NCI-H1105 treated with DMSO at 0.1 percent for 48 hours (cell line): Measurements from ENCODE around the gene ZNF629.

ENCODE experiments used
- DNase-seq: peaks from one replicate; lab custom pipeline; 2025; lab: John Stamatoyannopoulos, UW

Gene ZNF629

GRCh38 chr16:30767767-30768465 lies 19.1 kb downstream of the ZNF629 start:
- DNase-seq, result no peak

- DNase-seq, result no peak
Observed at GRCh38 chr16:30766933-30767284, 20.1 kb downstream of the ZNF629 start.

GRCh38 chr16:30766206-30766932 lies 20.6 kb downstream of the ZNF629 start:
- DNase-seq, result no peak

DNA sequence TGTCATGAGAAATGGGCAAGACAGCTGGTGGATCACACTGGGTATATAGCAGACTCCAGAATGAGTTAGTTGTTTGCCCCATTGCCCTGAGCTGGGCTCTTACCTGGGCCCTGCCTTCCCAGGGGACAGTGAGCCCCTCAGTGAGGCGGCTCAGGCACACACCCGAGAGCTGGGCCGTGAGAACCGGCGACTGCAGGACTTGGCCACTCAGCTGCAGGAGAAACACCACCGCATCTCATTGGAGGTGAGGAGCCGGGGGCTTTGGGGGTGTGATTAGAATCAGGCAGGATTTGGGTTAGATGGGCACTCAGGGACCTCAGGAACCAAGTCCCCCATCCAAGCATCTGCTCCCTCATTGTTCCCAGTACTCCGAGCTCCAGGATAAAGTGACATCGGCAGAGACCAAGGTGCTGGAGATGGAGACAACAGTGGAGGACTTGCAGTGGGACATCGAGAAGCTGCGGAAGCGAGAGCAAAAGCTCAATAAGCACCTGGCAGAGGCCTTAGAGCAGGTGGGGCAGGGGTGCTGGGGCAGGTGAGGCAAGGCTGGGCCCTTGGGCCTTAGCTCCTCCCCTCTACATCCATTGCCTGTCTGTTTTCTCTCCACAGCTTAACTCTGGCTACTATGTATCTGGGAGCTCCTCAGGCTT lies 22.1 kb downstream of the ZNF629 start:
- DNase-seq, result no peak

GRCh38 chr16:30764086-30764485 lies 22.9 kb downstream of the ZNF629 start:
- no peak for DNase-seq

DNA sequence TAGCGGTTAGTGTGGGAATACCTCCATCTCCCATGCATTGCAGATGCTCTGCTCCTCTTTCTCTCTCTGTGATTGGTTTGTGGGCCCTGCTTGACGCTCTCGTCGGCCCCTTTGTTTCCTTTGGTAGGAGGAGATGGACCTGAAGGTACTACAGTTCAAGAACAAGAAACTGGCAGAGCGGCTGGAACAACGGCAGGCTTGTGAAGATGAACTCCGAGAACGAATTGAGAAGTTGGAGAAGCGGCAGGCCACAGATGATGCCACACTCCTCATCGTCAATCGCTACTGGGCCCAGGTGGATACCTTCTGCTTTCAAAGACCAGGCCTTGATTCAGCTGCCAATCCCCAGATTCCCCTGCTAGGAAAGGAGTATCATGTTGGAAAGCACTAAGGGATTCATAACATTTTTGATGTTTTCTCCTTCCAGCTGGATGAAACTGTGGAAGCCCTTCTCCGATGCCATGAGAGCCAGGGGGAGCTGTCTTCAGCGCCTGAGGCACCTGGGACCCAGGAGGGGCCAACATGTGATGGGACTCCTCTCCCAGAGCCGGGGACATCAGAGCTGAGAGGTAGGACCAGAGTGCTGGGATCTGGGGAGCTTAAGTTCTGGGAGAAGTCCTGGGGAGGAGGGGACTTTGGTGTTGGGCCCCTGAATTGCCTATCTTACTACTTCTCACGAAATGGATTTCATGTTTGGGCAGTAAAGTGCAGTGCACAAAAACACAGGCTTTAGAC lies 23.8 kb downstream of the ZNF629 start:
- no peak for DNase-seq

GRCh38 chr16:30761928-30762902 lies 24.8 kb downstream of the ZNF629 start, which contains the start of the genes CFAP119 and RNF40:
CFAP119 (minus strand) TSS chr16:30762062; CDS start chr16:30761748, 314 bp downstream.
RNF40 (plus strand) TSS chr16:30762322; CDS start chr16:30762546, 224 bp downstream.
- DNase-seq, result peak; percentile 97

DNA sequence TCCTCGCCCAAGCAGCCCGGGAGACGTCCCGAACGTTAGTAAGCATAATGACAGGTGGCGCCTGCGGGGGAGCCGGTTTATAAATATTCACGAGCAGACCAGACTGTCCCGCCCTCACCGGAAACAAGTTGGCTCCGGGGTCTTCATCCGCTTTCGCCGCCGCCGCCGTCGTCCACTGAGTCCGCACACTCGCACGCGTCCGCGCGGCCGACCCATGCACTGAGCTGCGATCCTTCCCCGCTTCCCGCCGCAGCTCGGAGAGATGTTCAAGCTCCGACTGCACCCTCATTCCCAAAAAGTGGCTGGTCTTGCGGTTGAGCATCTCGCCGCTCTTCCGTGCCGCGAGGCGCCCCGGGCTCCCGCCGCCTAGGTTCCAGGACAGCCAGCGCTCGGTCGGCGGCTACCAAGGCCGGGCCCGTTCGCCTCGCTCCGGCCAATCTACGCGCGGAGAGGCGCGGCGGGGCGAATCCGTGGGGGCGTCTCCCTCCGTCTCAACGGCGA lies 25.5 kb downstream of the ZNF629 start:
- peak; percentile 48 for DNase-seq

GRCh38 chr16:30760577-30761426 lies 26.2 kb downstream of the ZNF629 start:
- DNase-seq, result no peak

DNA sequence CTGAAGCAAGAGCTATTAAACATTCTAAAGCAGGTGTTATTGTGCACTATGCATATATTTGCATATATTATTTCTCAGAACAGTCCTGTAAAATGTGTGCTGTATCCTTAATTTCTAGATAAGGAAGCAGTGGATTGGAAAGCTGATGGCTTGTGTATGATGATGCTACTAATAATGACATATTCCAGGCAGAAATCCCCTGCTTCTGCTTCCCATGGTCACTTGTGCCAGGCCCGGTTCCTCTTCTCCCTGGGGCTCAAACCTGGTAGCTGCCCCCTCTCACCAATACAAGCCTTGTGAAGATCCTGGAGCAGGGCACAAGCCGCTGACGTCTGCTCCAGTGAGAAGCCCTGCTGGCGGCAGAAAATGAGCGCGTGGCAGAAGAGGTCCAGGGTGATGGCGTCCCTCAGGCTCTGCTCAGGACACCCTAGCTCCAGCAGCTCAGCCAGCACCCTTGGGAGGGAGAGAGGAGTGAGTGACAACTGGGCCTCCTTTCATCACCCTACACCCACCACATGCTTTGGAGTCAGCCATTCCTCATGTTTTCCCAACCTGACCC lies 26.9 kb downstream of the ZNF629 start:
- DNase-seq, result no peak

GRCh38 chr16:30758988-30759491 lies 28.0 kb downstream of the ZNF629 start:
- no peak for DNase-seq

- no peak for DNase-seq
Observed at GRCh38 chr16:30757316-30757715, 29.7 kb downstream of the ZNF629 start.

DNA sequence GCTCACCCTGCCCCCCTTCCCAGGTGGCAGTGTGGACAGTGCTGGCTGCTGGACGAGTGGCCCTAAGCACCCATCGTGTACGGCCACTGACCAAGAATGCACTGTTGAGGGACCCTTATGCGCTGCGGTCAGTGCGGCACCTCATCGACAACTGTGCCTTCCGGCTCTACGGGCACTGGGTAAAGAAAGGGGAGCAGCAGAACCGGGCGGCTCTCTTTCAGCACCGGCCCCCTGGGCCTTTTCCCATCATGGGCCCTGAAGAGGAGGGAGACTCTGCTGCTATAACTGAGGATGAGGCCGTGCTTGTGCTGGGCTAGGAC lies 30.3 kb downstream of the ZNF629 start:
- DNase-seq, result no peak

GRCh38 chr16:30755955-30756780 lies 30.8 kb downstream of the ZNF629 start:
- DNase-seq, result no peak

DNA sequence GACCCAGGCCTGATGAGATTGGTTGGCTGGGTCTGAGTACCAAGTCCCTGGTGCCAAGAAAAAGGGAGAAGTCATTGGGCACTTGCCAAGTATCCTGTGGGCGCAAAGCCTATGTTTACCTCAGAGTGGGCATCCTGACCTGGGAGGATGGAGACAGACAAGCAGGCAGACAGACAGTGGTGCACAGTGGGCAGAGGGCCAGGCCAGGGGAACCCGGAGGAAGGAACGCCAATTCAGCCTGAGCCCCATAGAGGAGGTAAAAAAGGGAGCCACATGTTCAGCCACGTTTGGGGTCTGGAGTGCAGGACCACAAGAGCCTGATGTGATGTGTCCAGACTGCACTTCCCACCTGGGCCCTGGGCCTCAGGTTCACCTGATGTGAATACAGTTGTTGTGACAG lies 33.4 kb downstream of the ZNF629 start:
- no peak for DNase-seq

DNA sequence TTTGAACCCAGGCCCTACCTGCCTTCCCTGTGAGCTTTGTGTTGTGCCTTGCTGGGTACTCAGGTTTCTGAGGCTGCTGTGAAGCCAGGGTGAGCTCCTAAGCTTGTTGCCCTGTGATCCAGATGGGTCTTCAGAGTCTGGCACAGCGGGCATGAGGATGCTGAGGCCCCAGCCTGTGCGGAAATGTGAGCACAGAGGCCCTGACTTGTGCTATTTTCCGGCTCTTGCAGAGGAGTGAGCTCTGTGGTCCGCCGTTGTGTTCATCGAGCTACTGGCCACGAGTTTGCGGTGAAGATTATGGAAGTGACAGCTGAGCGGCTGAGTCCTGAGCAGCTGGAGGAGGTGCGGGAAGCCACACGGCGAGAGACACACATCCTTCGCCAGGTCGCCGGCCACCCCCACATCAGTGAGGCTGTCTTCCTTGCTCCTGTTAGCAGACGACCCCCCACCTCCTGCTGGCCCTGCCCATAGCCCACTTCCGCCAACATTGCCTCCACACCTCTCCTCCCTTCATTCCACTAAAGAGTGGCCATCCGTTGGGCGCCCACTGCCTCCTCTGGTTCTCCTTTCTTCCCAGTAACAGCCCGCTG lies 36.0 kb downstream of the ZNF629 start:
- DNase-seq, result no peak

GRCh38 chr16:30750201-30750600 lies 36.8 kb downstream of the ZNF629 start:
- no peak for DNase-seq
